Brain microvascular endothelial cell (primary cell): ENCODE results near the gene DMXL1.

Experiments
- DNase-seq: peaks from one replicate; pipeline ENCODE4 v3.0.0-alpha.2; 2020
- H3K27ac ChIP-seq: fragments of 250-450 bp; sonication (Bioruptor Pico); 2 replicates; pipeline ENCODE4 v1.5.1; 2020; ENCODE audit warnings: mild to moderate bottlenecking, moderate library complexity
- H3K27me3 ChIP-seq: fragments of 250-450 bp; sonication (Bioruptor Pico); replicated peaks from 2 replicates; pipeline ENCODE4 v1.5.1; 2020; ENCODE audit warnings: mild to moderate bottlenecking
- H3K36me3 ChIP-seq: fragments of 250-450 bp; sonication (Bioruptor Pico); replicated peaks from 2 replicates; pipeline ENCODE4 v1.5.1; 2020; ENCODE audit warnings: mild to moderate bottlenecking
- H3K4me3 ChIP-seq: 2 replicates; pipeline ENCODE4 v1.5.1; 2011; ENCODE audit warnings: low read depth, mild to moderate bottlenecking, control low read depth, low read length, moderate library complexity
- CTCF ChIP-seq: IDR thresholded peaks from 2 replicates; pipeline ENCODE4 v1.5.1; 2011; ENCODE audit warnings: low read depth, mild to moderate bottlenecking, moderate library complexity, low read length, control low read depth, inconsistent platforms; ENCODE audit errors: missing control alignments
- in situ Hi-C: cut with HindIII; loops from 2 replicates; pipeline ENCODE4 v1.10.0; 2017; ENCODE audit warnings: low sequenced_read_pairs, low pct_ligation_motif_present

Gene DMXL1

GRCh38 chr5:119290607-119291006 lies 219.7 kb downstream of the DMXL1 start:
- H3K4me3 ChIP-seq: no peak overlapping the region
- in situ Hi-C loops: no loop called here
- H3K36me3 ChIP-seq: no peaks in the 10 kb centered on the region
- H3K27me3 ChIP-seq: no peaks in the 10 kb centered on the region
- no peak for DNase-seq
- no peak for TF ChIP-seq CTCF
- H3K27ac ChIP-seq: no peak overlapping the region

GRCh38 chr5:119291056-119291455 lies 220.2 kb downstream of the DMXL1 start:
- no peak for DNase-seq
- TF ChIP-seq CTCF: no peak
- Histone ChIP-seq H3K27me3 (no peaks in the 10 kb centered on the region), H3K36me3 (no peaks in the 10 kb centered on the region), H3K4me3 (no peak overlapping the region), H3K27ac (no peak overlapping the region)
- in situ Hi-C loops: no loop called here

- no peak overlapping the region for H3K27ac ChIP-seq
- no peak for DNase-seq
- no peak overlapping the region for H3K4me3 ChIP-seq
- no peaks in the 10 kb centered on the region for H3K36me3 ChIP-seq
- no peaks in the 10 kb centered on the region for H3K27me3 ChIP-seq
- in situ Hi-C loops: no loop called here
- TF ChIP-seq CTCF: no peak
These were observed 221.0 kb downstream of the DMXL1 start for GRCh38 chr5:119291877-119292276.

- H3K4me3 ChIP-seq: no peak overlapping the region
- no peak for DNase-seq
- no peaks in the 10 kb centered on the region for H3K36me3 ChIP-seq
- no peaks in the 10 kb centered on the region for H3K27me3 ChIP-seq
- in situ Hi-C loops: no loop called here
- TF ChIP-seq CTCF: no peak
- H3K27ac ChIP-seq: no peak overlapping the region
These were observed 222.0 kb downstream of the DMXL1 start for GRCh38 chr5:119292701-119293515.

- Histone ChIP-seq H3K27me3 (no peaks in the 10 kb centered on the region), H3K4me3 (no peak overlapping the region), H3K27ac (no peak overlapping the region), H3K36me3 (no peaks in the 10 kb centered on the region)
- in situ Hi-C loops: no loop called here
- no peak for DNase-seq
- no peak for TF ChIP-seq CTCF
These were observed 222.6 kb downstream of the DMXL1 start for GRCh38 chr5:119293516-119293829.
